ENCODE results near the gene KATNB1.

KATNB1 gene

DNA sequence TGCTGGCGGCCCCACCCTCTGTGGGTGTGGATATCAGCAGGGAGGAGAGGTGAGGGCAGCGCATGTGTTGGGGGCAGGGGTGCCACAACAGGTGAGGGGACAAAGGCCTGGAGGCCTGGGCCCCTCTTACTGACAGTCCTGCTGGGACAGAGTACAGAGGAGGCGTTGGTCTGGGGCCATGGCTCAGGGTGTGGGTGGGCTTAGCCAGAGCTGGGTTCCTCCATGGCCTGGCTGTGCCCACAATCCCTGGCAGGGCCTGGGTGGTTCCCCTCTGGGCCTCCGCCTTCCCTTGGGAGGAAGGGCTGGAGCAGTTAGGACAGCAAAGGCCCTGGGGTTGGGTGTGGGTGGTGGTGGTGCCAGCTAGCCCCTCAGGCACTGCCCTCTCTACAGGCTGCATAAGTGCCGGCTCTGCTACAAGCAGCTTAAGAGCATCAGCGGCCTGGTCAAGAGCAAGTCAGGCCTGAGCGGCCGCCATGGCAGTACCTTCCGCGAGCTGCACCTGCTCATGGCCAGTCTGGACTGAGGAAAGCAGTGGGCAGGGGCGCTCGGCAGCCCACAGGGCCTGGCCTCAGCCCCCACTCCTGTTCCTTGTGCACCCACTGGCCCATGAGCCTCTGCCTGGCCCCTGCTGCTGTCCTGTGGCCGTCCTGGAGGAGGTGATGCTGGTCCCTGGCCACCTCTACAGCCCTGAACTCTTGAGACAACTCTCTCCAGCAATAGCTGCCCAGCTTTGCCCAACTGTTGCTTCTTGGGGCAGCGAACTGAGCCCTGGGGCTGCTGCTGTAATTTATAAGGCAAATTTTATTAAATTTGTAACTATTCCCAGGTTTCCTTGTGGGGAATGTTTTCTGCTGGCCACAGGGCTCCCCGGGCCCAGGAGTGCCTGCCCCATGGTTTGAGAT, 21.1 kb downstream of the KATNB1 start:
- no peak for DNase-seq (ENCODE audit: low read depth)

DNA sequence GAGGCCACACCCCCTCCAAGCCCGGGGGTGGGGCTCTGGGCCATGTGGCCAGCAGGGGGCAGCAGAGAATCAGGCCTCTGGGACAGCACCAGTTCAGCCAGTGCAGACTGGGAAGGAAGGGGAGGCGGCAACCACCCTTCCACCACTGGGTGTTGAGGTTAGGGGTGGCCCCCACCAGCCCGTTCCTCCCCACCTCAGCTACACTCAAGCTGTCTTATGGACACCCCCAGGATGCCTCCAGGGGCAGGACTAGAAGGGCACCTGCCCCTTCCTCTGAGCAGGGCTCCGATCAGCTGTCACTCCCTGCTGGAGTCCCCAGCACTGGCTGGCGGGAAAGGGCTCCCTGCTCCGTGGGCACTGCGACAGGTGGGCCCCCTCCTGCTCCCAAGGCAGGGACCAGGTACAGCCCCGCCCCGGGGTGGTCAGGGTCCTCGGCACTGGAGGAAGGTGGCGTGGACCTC, 21.8 kb downstream of the KATNB1 start:
- DNase-seq (ENCODE audit: low read depth): peak; percentile 78

DNA sequence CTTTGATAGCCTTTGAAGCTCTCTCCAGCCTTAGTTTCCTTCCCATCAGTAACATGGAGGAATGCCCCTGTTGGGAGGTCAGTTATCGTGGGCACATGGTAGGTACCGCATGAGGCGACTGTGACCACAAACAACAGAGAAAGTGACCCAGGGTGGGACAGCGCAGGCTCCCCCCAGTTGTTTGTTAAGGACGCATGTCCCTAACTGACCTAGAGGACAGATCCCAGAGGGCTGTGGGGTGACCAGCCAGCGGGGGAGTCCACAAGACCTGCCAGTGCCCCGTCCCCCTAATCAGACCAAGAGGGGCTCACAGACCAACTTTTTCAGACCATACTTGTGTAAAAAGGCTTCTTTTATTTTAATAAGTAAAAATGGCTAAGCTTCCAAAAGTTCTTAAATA, 22.3 kb downstream of the KATNB1 start:
- DNase-seq (ENCODE audit: low read depth): no peak

GRCh38 chr16:57758331-57759117, 23.0 kb downstream of the KATNB1 start:
- DNase-seq (ENCODE audit: low read depth): no peak

DNA sequence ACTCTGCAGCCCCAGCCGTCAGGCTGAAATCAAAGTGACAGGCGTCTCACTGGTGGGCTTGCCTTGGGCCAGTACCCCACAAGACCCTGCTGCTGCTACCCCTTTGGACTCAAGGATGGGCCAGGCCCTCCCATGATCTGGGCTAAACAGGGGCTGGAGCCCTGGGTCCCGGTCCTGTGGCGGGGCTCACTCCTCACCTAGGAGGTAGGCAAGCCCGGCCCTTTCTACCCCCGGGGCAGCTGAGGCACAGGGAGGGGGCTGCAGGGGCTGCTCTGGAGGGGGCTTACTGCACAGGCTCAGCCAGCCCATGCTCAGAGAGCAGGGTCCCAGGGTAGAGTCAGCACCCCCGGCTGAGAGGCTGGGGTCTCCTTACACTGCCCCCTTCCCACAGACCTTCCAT, 23.6 kb downstream of the KATNB1 start:
- no peak for DNase-seq (ENCODE audit: low read depth)

GRCh38 chr16:57759541-57760356, 24.2 kb downstream of the KATNB1 start:
- no peak for DNase-seq (ENCODE audit: low read depth)

GRCh38 chr16:57760357-57761160, 25.0 kb downstream of the KATNB1 start:
- DNase-seq (ENCODE audit: low read depth): no peak

DNA sequence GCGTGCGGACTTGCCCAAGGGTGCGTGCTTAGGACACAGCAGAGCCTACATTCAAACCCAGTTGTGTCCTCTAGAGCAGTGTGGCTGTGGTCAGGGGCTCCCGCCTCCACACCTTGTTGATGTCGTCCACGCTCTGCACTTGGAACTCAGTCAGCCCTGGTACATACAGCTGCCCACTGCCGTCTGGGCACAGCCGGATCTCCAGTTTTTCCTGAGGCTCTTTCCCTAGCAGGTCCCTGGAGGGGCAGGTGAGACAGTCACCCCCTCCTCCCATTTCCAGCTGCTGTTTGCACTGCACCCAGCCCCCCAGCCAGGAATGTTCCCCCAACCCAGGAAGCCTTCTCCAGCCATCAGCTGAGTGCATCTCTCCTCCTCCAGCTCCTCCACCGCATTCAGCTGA, 25.7 kb downstream of the KATNB1 start:
- DNase-seq (ENCODE audit: low read depth): no peak

- DNase-seq (ENCODE audit: low read depth): no peak
Measured at GRCh38 chr16:57761957-57762356, 26.4 kb downstream of the KATNB1 start.

- DNase-seq (ENCODE audit: low read depth): no peak
Measured at GRCh38 chr16:57762365-57763040, 26.9 kb downstream of the KATNB1 start.

GRCh38 chr16:57763285-57764005, 27.9 kb downstream of the KATNB1 start:
- no peak for DNase-seq (ENCODE audit: low read depth)

- DNase-seq (ENCODE audit: low read depth): no peak
Measured at GRCh38 chr16:57764006-57764340, 28.4 kb downstream of the KATNB1 start.

- DNase-seq (ENCODE audit: low read depth): no peak
Measured at GRCh38 chr16:57764341-57765159, 29.0 kb downstream of the KATNB1 start.

DNA sequence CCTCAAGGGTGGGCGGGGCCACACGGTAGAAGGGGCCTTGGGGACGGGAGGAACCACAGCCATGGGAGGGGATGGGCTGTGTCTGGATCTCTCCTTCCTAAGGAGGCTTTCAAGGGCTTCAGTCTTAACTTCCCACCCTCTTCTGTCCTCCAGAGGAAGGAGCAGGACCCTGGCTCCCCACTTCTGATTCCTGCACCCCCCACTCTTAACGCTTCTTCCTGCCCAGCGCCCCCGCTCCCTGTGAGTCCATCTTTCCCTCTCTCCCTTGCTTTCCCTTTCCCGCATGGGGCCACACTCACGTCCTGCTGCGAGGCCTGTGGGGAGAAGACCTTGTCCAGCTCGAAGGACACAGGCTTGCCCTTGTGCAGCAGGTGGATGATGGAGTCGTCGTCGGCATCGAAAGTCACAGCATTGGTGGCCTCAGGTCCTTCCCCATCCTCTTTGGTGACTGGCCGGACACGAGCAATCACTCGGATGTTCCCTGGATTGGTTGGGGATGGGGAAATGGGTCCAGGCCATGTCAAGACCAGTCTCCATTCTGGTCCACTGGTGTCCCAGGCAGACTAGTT, 29.7 kb downstream of the KATNB1 start:
- DNase-seq (ENCODE audit: low read depth): no peak

DNA sequence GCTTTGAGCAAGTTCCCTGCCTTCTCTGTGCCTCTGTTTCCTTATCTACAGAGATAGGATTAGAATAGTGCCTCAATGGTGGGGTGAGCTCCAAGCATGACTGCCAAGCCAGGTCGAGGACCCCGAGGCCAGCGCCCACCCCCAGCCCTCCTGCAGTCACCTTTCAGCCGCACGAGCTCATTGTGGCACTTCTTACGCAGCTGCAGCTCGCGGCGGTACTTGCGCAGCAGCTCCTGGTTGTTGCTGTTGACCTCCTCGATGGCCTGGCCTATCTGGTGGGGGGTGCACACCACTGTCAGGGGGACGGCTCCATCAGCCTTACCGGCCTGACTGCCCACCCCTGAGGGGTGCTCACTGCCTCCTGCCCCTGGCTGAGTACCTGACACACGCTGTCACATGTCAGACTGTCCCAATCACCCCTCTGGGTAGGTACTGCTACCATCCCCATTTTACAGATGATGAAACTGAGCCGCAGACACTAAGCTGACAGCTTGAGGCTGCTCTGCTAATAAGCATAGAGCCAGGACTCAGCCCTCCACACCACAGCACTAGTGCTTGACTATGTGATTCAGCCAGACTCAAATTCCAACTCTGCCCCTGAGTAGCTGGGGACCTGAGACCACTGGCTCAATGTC, 31.3 kb downstream of the KATNB1 start:
- no peak for DNase-seq (ENCODE audit: low read depth)

- DNase-seq (ENCODE audit: low read depth): no peak
Measured at GRCh38 chr16:57769541-57770145, 34.1 kb downstream of the KATNB1 start.

DNA sequence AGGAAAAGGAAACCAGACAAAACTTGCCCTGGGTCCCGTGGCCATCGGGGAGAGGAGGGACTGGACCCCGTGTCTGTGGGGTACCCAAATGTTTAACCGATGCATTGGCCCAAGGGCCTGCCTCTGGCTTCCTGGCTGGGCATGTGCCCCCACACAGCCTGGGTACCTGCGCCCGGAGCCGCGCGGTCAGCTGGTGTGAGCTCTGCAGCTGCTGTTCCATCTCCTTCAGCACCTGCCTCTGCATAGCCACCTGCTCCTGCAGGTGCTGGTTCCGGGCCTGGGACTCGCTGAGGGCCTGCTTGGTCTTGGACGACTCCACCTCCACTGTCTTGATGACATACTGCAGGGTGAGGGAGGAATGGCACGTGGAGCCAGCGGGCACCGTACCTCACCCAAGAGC, 34.8 kb downstream of the KATNB1 start:
- DNase-seq (ENCODE audit: low read depth): no peak

DNA sequence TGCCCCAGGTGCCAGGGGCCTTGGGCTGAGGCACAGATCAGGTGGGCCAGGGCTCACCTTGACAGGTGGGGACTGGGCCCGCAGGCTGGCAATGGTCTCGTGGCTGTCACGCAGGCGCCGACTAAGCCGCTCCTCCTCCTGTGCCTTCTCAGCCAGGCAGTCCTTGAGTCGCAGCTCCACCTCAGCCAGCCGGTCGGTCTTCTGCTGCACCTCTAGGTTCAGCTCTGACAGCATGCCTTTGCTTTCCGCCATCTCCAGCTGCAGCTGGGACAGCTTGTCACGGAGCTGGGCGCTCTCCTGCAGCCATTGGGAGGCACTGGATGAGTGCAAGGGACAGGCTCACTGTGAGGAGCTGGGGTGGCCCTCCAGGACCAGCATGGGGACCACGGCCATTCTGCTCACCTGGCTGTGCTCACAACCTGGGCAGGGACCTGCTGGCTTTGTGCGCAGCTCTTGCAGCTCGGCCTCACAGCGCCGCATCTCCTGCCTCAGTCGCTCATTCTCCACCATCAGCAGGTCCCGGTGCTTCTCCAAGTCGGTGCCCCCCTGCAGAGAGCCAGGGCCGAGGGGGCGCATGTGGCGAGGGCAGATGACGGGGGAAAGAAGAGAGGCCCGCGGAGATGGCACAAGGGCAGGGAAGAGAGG, 35.7 kb downstream of the KATNB1 start:
- DNase-seq (ENCODE audit: low read depth): no peak

Data from activated T-helper 1 cell treated with Interleukin-2 at 50 U/mL for 16 hours (primary cell).